Calu3 (cell line): ENCODE results near the gene PTPN1. TPM values are rescaled to one million over a fixed set of nuclear protein-coding genes. Genes with fewer than 3 reads are reported as not detected.
A peak's percentile ranks its signal among the peaks of the same experiment; 100 is the strongest.

Source experiments
- BruUV-seq: library from RNA; stranded (reverse); fragments of 400-500 nt; replicated peaks from 2 replicates; lab custom pipeline; 2021; lab: Mats Ljungman, UMichigan
- CTCF ChIA-PET: fragments of 300-600 bp; sonication (Branson Sonifier 250); formaldehyde crosslinking; loops from one replicate; lab custom pipeline; 2022; ENCODE audit warnings: antibody characterized with exemption; lab: Charles Lee
- DNase-seq: peaks from one replicate; pipeline ENCODE4 v3.0.0; 2022
- H3K27ac Mint-ChIP-seq: one replicate; pipeline ENCODE4 v1.8.0; 2022; ENCODE audit warnings: mixed read lengths; ENCODE audit not compliant: unreplicated experiment
- H3K27me3 Mint-ChIP-seq: one replicate; pipeline ENCODE4 v1.8.0; 2022; ENCODE audit warnings: mixed read lengths; ENCODE audit not compliant: unreplicated experiment
- H3K36me3 Mint-ChIP-seq: one replicate; pipeline ENCODE4 v1.8.0; 2022; ENCODE audit warnings: mild to moderate bottlenecking, moderate library complexity, mixed read lengths; ENCODE audit not compliant: insufficient read depth, unreplicated experiment
- H3K4me1 Mint-ChIP-seq: one replicate; pipeline ENCODE4 v1.8.0; 2022; ENCODE audit warnings: mild to moderate bottlenecking, low read depth, mixed read lengths; ENCODE audit not compliant: unreplicated experiment
- H3K4me3 Mint-ChIP-seq: one replicate; pipeline ENCODE4 v1.8.0; 2022; ENCODE audit warnings: mild to moderate bottlenecking, low read depth, moderate library complexity, mixed read lengths; ENCODE audit not compliant: unreplicated experiment
- H3K9me3 Mint-ChIP-seq: one replicate; pipeline ENCODE4 v1.8.0; 2022; ENCODE audit warnings: low read depth, mixed read lengths; ENCODE audit not compliant: unreplicated experiment
- intact Hi-C: fragments of 100-400 bp; cut with micrococcal nuclease; formaldehyde crosslinking; loops from one replicate; pipeline ENCODE4 v1.10.0; 2022; ENCODE audit not compliant: unreplicated experiment
- total RNA-seq: library from RNA; stranded (reverse); gene quantifications from 2 replicates; pipeline ENCODE4 v1.2.3, GENCODE V29; 2022
- TF ChIP-seq, protein P1 (sequence below): fragments of 200-600 bp; IDR thresholded peaks from one replicate; pipeline ENCODE4 v1.8.0; 2022; ENCODE audit warnings: antibody characterized with exemption; ENCODE audit not compliant: unreplicated experiment

PTPN1 gene
- total RNA-seq, 1 experiment from 2014 or later: 58.5 TPM

DNA sequence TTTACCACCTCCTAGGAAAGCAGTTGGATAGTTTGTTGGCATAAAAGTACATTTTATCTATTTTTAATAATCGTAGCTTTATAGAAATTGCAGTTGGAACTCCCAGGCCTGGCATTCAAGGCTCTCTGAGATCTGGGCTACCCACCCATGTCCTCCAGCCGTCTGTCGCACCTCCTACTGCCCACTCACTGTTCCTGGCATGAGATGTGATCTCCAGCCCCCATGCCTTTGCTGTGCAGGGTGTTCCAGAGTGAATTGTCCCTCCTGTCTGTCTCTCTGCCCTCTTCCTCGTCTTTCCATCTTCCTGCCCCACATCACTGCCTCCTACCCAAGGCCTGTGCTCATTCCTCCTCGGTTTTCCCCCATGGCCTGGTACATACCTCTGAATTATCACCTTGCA is 50.7 kb downstream of the PTPN1 start:
- no TSS peak for BruUV-seq
- DNase-seq: no peak
- H3K27me3 Mint-ChIP-seq: no peaks in the 10 kb centered on the region
- peaks cover 35% of the 10 kb centered on the region for H3K4me1 Mint-ChIP-seq
- no peaks in the 10 kb centered on the region for H3K9me3 Mint-ChIP-seq
- CTCF ChIA-PET: no interaction called here
- peak overlapping the region; percentile 31 for H3K27ac Mint-ChIP-seq
- intact Hi-C loops: no loop called here
- H3K36me3 Mint-ChIP-seq: peaks cover 35% of the 10 kb centered on the region
- TF ChIP-seq, protein P1, sequence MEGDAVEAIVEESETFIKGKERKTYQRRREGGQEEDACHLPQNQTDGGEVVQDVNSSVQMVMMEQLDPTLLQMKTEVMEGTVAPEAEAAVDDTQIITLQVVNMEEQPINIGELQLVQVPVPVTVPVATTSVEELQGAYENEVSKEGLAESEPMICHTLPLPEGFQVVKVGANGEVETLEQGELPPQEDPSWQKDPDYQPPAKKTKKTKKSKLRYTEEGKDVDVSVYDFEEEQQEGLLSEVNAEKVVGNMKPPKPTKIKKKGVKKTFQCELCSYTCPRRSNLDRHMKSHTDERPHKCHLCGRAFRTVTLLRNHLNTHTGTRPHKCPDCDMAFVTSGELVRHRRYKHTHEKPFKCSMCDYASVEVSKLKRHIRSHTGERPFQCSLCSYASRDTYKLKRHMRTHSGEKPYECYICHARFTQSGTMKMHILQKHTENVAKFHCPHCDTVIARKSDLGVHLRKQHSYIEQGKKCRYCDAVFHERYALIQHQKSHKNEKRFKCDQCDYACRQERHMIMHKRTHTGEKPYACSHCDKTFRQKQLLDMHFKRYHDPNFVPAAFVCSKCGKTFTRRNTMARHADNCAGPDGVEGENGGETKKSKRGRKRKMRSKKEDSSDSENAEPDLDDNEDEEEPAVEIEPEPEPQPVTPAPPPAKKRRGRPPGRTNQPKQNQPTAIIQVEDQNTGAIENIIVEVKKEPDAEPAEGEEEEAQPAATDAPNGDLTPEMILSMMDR: no peak
- H3K4me3 Mint-ChIP-seq: no peak overlapping the region

GRCh38 chr20:50561379-50562078 is 51.3 kb downstream of the PTPN1 start:
- Mint-ChIP-seq H3K9me3 (no peaks in the 10 kb centered on the region), H3K27me3 (no peaks in the 10 kb centered on the region), H3K27ac (peak overlapping the region; percentile 31), H3K4me1 (peaks cover 35% of the 10 kb centered on the region), H3K36me3 (peaks cover 38% of the 10 kb centered on the region), H3K4me3 (no peak overlapping the region)
- CTCF ChIA-PET: no interaction called here
- no TSS peak for BruUV-seq
- no peak for DNase-seq
- intact Hi-C loops: no loop called here
- TF ChIP-seq, protein P1: no peak

- Mint-ChIP-seq H3K4me1 (peaks cover 35% of the 10 kb centered on the region), H3K27ac (peak overlapping the region; percentile 31), H3K27me3 (no peaks in the 10 kb centered on the region), H3K9me3 (no peaks in the 10 kb centered on the region), H3K36me3 (peaks cover 43% of the 10 kb centered on the region), H3K4me3 (no peak overlapping the region)
- CTCF ChIA-PET: no interaction called here
- TF ChIP-seq, protein P1: no peak
- DNase-seq: no peak
- intact Hi-C loops: no loop called here
- no TSS peak for BruUV-seq
Observed at GRCh38 chr20:50562262-50562701, 52.1 kb downstream of the PTPN1 start.

DNA sequence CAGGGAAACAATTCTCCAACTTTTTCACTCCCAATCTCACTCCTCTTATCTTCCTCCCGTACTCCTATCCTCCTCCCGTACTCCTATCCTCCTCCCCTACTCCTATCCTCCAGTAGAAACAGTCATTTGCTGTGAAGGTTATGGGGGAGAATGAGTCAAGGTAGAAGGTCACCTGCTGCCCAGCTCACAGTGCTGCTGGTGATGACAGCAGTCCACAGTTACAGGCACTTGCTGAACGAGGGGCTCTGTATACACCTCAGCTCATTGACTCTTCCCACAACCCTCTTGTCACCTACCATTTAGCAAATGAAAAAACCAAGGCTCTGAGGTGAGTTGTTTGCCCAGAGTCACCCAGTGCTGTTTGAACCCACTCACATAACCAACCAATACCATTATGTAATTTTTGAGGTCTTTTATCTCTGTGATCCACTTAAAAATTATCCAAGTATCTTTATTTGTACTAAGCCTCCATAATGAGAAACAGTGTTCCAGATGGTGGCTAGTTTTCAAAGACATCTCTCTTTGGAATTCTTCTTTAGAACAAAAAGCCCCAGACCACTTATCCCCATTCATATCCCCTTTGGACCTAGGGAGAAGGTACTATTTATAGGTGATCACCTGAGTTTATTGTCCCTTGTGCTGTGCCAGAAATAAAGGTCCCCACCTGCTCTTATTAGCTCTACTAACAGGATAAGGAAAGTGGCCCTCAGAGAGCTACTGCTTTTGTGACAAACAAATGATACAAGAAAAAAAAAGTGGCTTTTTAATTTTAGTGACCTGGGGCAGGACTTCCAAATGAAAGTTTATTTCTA is 53.2 kb downstream of the PTPN1 start:
- Mint-ChIP-seq H3K9me3 (no peaks in the 10 kb centered on the region), H3K27me3 (no peaks in the 10 kb centered on the region), H3K36me3 (peaks cover 50% of the 10 kb centered on the region), H3K27ac (no peak overlapping the region), H3K4me1 (peaks cover 35% of the 10 kb centered on the region), H3K4me3 (no peak overlapping the region)
- TSS peak; percentile 32 for BruUV-seq
- intact Hi-C loops: no loop called here
- no peak for DNase-seq
- TF ChIP-seq, protein P1: no peak
- CTCF ChIA-PET: interaction anchor here (0.6 to 1.2 kb wide), 2 partner anchors 10 to 529 kb away, joined by 3 to 10 read pairs; no protein-coding TSS in a partner anchor
